K562 (cell line): ENCODE measurements around the gene LMNA. TPM values are rescaled to one million over a fixed set of nuclear protein-coding genes. Genes with fewer than 3 reads are reported as not detected.

ENCODE experiments used
- ATAC-seq: fragments of 200-7000 bp; cut with Tn5 transposase; 3 replicates; pipeline ENCODE4 v1.9.1; 2020; ENCODE audit warnings: moderate library complexity
- BruUV-seq: library from RNA; stranded (reverse); fragments of 400-500 nt; replicated peaks from 2 replicates; lab custom pipeline; 2021; lab: Mats Ljungman, UMichigan
- CTCF ChIA-PET: fragments of 300-600 bp; formaldehyde crosslinking; extraction: SDS; loops from one replicate; lab custom pipeline; 2021; ENCODE audit warnings: low intra/inter-chr PET ratio; lab: Yijun Ruan, JAX
- POLR2A ChIA-PET: fragments of 300-600, 350-650 bp; sonication (Branson Sonifier 250); formaldehyde crosslinking; extraction: SDS; loops from one replicate; lab custom pipeline; 2021; ENCODE audit warnings: antibody characterized with exemption, inconsistent platforms; lab: Yijun Ruan, JAX
- DNase-seq, 4 experiments: peaks; one replicate each; pipeline versions ENCODE4 v3.0.0 to v3.0.0-alpha.2; 2011 to 2018; ENCODE audit warnings: low spot score in 3 of 4, mixed read lengths in 3 of 4; ENCODE audit errors: extremely low read depth in 1 of 4
- FAIRE-seq: peaks from 2 replicates; lab custom pipeline; 2011; peaks lifted over from hg19 to GRCh38; lab: Jason Lieb, UNC
- H2AFZ ChIP-seq: 2 replicates; pipeline ENCODE4 v1.6.0; 2011; ENCODE audit warnings: low read depth, low read length, control low read depth, inconsistent platforms
- H3K27ac ChIP-seq: fragments of 200-600 bp; 3 replicates; pipeline ENCODE4 v1.8.0; 2011; ENCODE audit warnings: low read depth, mild to moderate bottlenecking, control low read depth, inconsistent platforms, low read length, moderate library complexity, mixed read lengths; ENCODE audit errors: extremely low read depth
- H3K27me3 ChIP-seq, 2 experiments: fragments of 300-600 bp in 1 of 2; 2 replicates in 1 of 2; 3 replicates in 1 of 2; pipeline versions ENCODE4 v1.6.0 to v1.8.0; 2011; ENCODE audit warnings: inconsistent platforms in 2 of 2, low read length in 2 of 2, mild to moderate bottlenecking in 1 of 2, mixed read lengths in 1 of 2, moderate library complexity in 1 of 2; ENCODE audit not compliant: control insufficient read depth in 2 of 2, insufficient read depth in 2 of 2
- H3K36me3 ChIP-seq: fragments of 300-600 bp; 3 replicates; pipeline ENCODE4 v1.8.0; 2011; ENCODE audit warnings: mild to moderate bottlenecking, low read length, inconsistent platforms; ENCODE audit not compliant: control insufficient read depth, insufficient read depth
- H3K4me1 ChIP-seq, 2 experiments: fragments of 200-600 bp in 1 of 2; replicated peaks in 1 of 2; 2 replicates in 1 of 2; 3 replicates in 1 of 2; pipeline versions ENCODE4 v1.5.1 to v1.8.0; 2011; ENCODE audit warnings: inconsistent platforms in 2 of 2, low read length in 2 of 2, mild to moderate bottlenecking in 1 of 2, mixed read lengths in 1 of 2, moderate library complexity in 1 of 2; ENCODE audit not compliant: control insufficient read depth in 2 of 2, insufficient read depth in 2 of 2
- H3K4me2 ChIP-seq: 2 replicates; pipeline ENCODE4 v1.6.1; 2011; ENCODE audit warnings: low read length, control low read depth, inconsistent platforms, mixed read lengths; ENCODE audit not compliant: insufficient read depth
- H3K4me3 ChIP-seq: fragments of 200-600 bp; sonication (generic), shearing (Covaris generic); 2 replicates; pipeline ENCODE4 v1.5.1; 2016; ENCODE audit warnings: control low read depth, inconsistent platforms
- H3K79me2 ChIP-seq: fragments of 200-600 bp; 3 replicates; pipeline ENCODE4 v1.8.0; 2011; ENCODE audit warnings: low read length, inconsistent platforms; ENCODE audit not compliant: control insufficient read depth, insufficient read depth
- H3K9ac ChIP-seq, 2 experiments: 2 replicates each; pipeline versions ENCODE4 v1.6.0 to v1.6.1; 2011; ENCODE audit warnings: low read depth in 2 of 2, low read length in 2 of 2, control low read depth in 1 of 2, inconsistent platforms in 1 of 2, mild to moderate bottlenecking in 1 of 2, mixed read lengths in 1 of 2; ENCODE audit not compliant: insufficient read depth in 1 of 2
- H3K9me1 ChIP-seq: one replicate; pipeline ENCODE4 v1.6.0; 2011; ENCODE audit warnings: inconsistent platforms, mild to moderate bottlenecking, low read length, moderate library complexity; ENCODE audit not compliant: control insufficient read depth, insufficient read depth
- H3K9me3 ChIP-seq: replicated peaks from 2 replicates; pipeline ENCODE4 v1.5.1; 2011; ENCODE audit warnings: low read depth, low read length, inconsistent platforms; ENCODE audit not compliant: control insufficient read depth, insufficient read depth
- H4K20me1 ChIP-seq: replicated peaks from 2 replicates; pipeline ENCODE4 v1.6.1; 2011; ENCODE audit warnings: low read length, inconsistent platforms, mixed read lengths; ENCODE audit not compliant: control insufficient read depth, insufficient read depth
- ESRRA ChIP-seq: fragments of 450-650 bp; IDR thresholded peaks from 2 replicates; pipeline ENCODE4 v1.6.1; 2014; ENCODE audit warnings: low read depth, mild to moderate bottlenecking, moderate library complexity, borderline replicate concordance
- RBM25 ChIP-seq: fragments of 200-400 bp; formaldehyde crosslinking; IDR thresholded peaks from 2 replicates; pipeline ENCODE4 v1.6.1; 2018; ENCODE audit warnings: low read length, low read depth, moderate library complexity; ENCODE audit not compliant: severe bottlenecking
- whole genome bisulfite sequencing: fragments of 100-300 bp; shearing (Covaris generic); methylation state at CpG from one replicate; pipeline ENCODE4 v1.1.6; 2016; ENCODE audit warnings: low coverage, mixed read lengths; ENCODE audit not compliant: insufficient coverage; ENCODE audit errors: missing lambda C conversion rate; 5-methylcytosine and 5-hydroxymethylcytosine counted together
- in situ Hi-C: fragments of 300-500 bp; cut with MboI; formaldehyde crosslinking; loops from 4 replicates; pipeline ENCODE4 v1.15.0; 2018; ENCODE audit warnings: inconsistent platforms, mixed read lengths
- intact Hi-C: fragments of 100-400 bp; cut with micrococcal nuclease; formaldehyde crosslinking; loops from 2 replicates; pipeline ENCODE4 v1.14.2; 2022
- polyA plus RNA-seq, 8 experiments: library from polyadenylated mRNA; depleted of rRNA in 4 of 8; stranded (reverse) in 5 of 8; unstranded in 3 of 8; fragments of >200 nt; fragmentation: Nextera tagmentation in 2 of 8; fragmentation: Illumina TruSeq in 1 of 8; extraction: Ambion mirVana in 2 of 8; extraction: Trizol in 1 of 8; gene quantifications; 2 replicates each; pipeline versions ENCODE4 v1.2.1 to v1.2.3, GENCODE V29; 2011 to 2014; ENCODE audit warnings: inconsistent platforms in 1 of 8, missing spikeins in 1 of 8
- total RNA-seq, 7 experiments: library from RNA; depleted of rRNA in 6 of 7; stranded (reverse); fragments of >200 nt in 6 of 7; fragmentation: Illumina TruSeq in 2 of 7; extraction: Trizol in 2 of 7; gene quantifications; 2 replicates each; pipeline versions ENCODE4 v1.2.1 to v1.2.3, GENCODE V29; 2011 to 2021; ENCODE audit warnings: low replicate concordance in 1 of 7
- TF ChIP-seq, protein P1 (sequence below): fragments of 250-450 bp; sonication (Bioruptor Pico); IDR thresholded peaks from 2 replicates; pipeline ENCODE4 v1.9.0; 2021; ENCODE audit warnings: mild to moderate bottlenecking, inconsistent platforms

The LMNA gene
- total and polyA plus RNA-seq, 9 of the 15 experiments (the other 6 are each of a cell fraction or from before 2014, with no cell fraction given), result 1.00 to 347 (median 88.2) TPM

- Histone ChIP-seq H3K9me3 (no peaks in the 10 kb centered on the region), H3K4me1 (peaks cover 38 to 40% of the 10 kb centered on the region in 2 experiments), H2AFZ (no peak overlapping the region), H4K20me1 (no peaks in the 10 kb centered on the region), H3K27me3 (no peaks in the 10 kb centered on the region), H3K36me3 (no peaks in the 10 kb centered on the region), H3K4me3 (no peak overlapping the region), H3K9ac (0 out of 4 replicates have a peak overlapping the region, but pooled peaks of 1 of the 2 experiments have one; percentile 40), H3K79me2 (peaks cover 4% of the 10 kb centered on the region; the same call in 1 of the 3 replicates), H3K27ac (no peak overlapping the region), H3K4me2 (no peak overlapping the region), H3K9me1 (peaks cover 7% of the 10 kb centered on the region)
- 76% methylated on average over 6 of the region's 6 CpGs for WGBS
- in situ Hi-C loops (no loop called here), intact Hi-C loops (no loop called here)
- ChIA-PET CTCF (no interaction called here), POLR2A (interaction anchor here (0.5 to 0.9 kb wide), 3 partner anchors 10 to 153 kb away, joined by 3 read pairs; no protein-coding TSS in a partner anchor)
- FAIRE-seq (no peak), ATAC-seq (no peak), DNase-seq (no peak)
- TF ChIP-seq RBM25 (peak; percentile 51), ESRRA (peak; percentile 60; the same call in 1 of the 2 replicates)
- TF ChIP-seq, protein P1, sequence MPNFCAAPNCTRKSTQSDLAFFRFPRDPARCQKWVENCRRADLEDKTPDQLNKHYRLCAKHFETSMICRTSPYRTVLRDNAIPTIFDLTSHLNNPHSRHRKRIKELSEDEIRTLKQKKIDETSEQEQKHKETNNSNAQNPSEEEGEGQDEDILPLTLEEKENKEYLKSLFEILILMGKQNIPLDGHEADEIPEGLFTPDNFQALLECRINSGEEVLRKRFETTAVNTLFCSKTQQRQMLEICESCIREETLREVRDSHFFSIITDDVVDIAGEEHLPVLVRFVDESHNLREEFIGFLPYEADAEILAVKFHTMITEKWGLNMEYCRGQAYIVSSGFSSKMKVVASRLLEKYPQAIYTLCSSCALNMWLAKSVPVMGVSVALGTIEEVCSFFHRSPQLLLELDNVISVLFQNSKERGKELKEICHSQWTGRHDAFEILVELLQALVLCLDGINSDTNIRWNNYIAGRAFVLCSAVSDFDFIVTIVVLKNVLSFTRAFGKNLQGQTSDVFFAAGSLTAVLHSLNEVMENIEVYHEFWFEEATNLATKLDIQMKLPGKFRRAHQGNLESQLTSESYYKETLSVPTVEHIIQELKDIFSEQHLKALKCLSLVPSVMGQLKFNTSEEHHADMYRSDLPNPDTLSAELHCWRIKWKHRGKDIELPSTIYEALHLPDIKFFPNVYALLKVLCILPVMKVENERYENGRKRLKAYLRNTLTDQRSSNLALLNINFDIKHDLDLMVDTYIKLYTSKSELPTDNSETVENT (CRISPR knock-in tag), result no peak
- BruUV-seq, result no TSS peak
Measured at GRCh38 chr1:156108664-156109241, 5.8 kb upstream of the LMNA start.
